Adrenal gland (tissue), 5 donors: Measurements from ENCODE around the gene ATP5PO.

Experiments used
- CTCF ChIP-seq, 6 experiments: fragments of 450-650 bp in 4 of 6; fragments of 200-600 bp in 2 of 6; sonication (generic) in 1 of 6; IDR thresholded peaks; 1 replicate in 5 of 6; 2 replicates in 1 of 6; pipeline versions ENCODE4 v1.5.1 to v1.8.0; 2016 to 2021; ENCODE audit warnings: antibody characterized with exemption in 6 of 6, mild to moderate bottlenecking in 2 of 6, moderate library complexity in 1 of 6
- POLR2A ChIP-seq, 2 donors: fragments of 450-650 bp; IDR thresholded peaks; one replicate each; pipeline ENCODE4 v1.6.1; 2017; ENCODE audit warnings: antibody characterized with exemption in 2 of 2, mild to moderate bottlenecking in 2 of 2, moderate library complexity in 1 of 2
- donor health status: DM: no; HTN: no; CAD: no.

GRCh38 chr21:33942426-33942825 is 26.8 kb upstream of the ATP5PO start:
- TF ChIP-seq CTCF (IDR thresholded peaks at IDR 0.05) (no peak), POLR2A (IDR thresholded peaks at IDR 0.05) (no peak)
